HG02759 (cell line): ENCODE results near the gene BCAN.

Experiments used
- ATAC-seq: cut with Tn5 transposase; IDR thresholded peaks from one replicate; pipeline ENCODE4 v1.9.1; 2021; ENCODE audit warnings: mild to moderate bottlenecking, moderate library complexity; ENCODE audit not compliant: unreplicated experiment

BCAN gene

GRCh38 chr1:156694690-156694962 lies 52.7 kb downstream of the BCAN start:
- no peak for ATAC-seq

GRCh38 chr1:156696755-156697154 lies 54.8 kb downstream of the BCAN start:
- no peak for ATAC-seq

DNA sequence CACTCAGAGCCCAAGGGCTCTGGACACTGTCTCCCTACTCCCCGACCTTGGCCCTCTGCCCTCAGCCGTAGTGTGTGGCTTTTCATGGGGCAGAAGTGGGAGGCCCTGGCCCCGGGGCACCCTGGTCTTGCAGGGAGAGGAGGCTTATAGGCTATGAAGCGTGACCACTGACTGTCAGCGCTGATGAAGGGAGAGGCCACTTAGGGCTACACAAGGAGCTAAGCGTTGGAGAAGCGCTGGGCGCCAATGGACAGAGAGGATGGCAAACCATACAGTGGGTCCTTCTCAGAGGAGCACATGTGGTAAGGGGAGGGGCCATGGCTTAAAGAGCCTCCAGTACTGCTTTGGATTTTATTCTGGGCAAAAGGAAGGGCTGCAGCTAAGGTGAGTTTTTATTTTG lies 55.6 kb downstream of the BCAN start:
- no peak for ATAC-seq

DNA sequence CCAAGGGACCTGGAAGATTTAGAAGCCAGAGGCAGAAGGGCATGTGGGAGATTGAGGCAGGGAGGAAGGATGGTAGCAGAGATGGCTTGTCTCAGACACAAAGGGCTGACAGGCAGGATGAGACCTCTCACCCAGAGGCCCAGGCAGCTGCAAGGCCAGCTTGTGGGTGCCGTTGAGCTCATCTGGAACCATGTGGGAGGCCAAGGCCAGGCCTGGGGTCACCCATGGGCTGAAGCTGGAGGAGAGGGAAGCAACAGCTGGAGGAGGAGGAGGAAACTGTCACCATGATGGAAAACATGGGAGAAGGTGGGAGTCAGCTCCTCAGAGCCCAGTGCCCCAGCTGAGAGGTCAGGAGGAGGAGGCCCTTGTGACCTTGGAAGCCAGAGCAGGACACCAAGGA lies 57.1 kb downstream of the BCAN start:
- ATAC-seq: no peak

- no peak for ATAC-seq
Measured at GRCh38 chr1:156700736-156701531, 59.0 kb downstream of the BCAN start.

GRCh38 chr1:156703336-156703735 lies 61.4 kb downstream of the BCAN start:
- no peak for ATAC-seq

DNA sequence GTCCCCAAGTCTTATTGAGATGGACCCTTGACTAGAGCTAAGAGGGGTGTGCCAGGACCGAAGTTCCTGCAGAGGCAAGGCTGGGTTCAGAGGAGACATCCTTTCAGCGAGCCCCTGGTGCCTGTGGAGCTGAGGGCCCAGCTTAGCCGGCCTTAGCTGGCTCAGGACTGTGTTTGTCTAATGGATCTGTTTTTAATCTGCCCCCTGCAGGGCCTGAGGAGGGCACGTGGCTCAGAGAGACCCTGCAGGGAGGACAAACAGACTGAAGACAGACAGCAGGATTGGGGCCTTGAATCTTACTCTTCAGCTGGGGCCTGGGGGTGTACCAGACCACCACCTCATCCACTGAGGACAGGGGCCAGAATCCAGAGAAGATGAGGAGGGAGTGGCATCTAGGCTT lies 61.8 kb downstream of the BCAN start:
- no peak for ATAC-seq

DNA sequence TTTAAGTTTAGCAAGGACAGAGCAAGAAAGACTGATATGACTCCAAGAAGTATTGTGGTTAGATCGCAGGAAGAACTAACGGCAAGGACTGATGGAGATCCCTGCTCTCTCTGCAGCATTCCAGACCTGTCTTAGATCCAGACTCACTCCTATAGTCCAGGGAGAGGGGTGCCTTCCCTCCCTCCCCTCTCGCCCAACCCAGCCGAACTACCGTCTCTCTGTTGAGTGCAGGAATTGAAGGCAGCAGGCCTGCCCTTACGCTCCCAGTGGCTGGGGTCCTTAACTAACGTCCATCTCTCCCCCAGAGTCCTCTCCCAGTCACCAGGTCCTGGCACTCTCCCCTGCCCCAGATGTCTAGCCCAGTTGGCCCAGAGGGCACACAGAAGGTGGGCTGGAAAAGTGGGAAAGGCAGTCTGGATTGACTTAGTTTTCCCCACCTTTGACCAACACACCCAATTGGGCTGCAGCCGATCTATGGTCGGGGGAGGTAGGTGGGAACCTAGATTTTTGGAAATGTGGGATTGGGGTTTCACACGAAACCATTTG lies 62.3 kb downstream of the BCAN start:
- ATAC-seq: no peak

DNA sequence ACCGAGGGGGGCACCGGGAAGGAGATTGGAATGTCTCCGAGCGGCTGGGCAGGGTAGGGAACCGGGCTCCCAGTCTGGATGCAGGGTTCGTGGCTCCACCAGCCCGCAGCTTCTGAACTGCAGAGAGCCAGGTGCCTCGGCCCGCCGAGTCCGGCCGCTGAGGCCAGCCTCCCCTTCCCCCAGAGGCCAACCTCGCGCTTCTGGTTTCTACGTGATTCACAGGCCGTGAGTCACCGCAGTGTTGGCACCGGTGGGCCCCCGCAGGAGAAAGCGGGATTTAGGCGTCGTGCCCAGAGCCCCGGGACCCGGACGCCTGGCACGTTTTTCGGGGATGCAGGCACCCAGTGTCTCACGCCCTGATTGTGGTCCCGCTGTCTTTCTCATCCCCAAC lies 63.0 kb downstream of the BCAN start:
- ATAC-seq: no peak

GRCh38 chr1:156705321-156705917 lies 63.5 kb downstream of the BCAN start, which contains the start of gene CRABP2:
CRABP2 (minus strand) TSS chr1:156705583; CDS start chr1:156705446, 137 bp downstream.
- peak; percentile 6 for ATAC-seq

- peak; percentile 40 for ATAC-seq
Measured at GRCh38 chr1:156705918-156706656, 64.2 kb downstream of the BCAN start.

DNA sequence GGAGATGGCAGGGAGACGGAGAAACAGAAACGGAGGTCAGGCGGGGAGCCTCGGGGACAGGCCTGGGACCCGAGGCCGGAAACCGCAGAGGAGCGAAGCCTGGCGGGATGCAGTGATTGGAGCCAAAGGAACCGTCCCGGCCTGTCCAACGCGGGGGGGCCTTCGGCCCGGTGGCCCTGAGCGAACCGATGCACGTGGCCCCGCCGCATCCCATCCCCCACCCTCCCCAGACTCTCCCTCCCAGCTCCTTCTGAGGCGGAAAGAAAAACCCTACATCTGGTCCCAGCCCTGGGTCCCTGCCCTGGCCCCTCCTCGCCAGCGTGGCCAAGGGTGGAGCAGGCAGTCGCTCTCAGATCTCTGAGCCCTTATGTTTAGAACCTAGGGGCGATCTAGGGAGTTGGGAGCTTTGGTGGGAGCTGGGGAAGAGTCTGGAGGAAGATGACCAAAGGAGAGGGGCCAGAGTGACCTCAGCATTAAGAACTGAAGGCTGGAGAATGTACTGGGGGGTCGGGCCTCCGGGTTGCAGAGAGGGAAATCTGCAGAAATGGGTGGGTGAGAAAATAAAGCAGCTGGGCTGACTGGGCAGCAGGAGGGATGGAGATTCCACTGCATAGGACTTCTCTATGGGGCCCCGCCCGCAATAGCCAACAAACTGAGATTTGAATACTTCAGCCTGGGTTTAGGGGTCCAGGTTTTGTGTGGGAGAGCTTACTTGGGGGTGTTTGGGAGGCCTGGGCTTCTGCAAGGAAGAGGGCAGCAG lies 64.9 kb downstream of the BCAN start:
- ATAC-seq: no peak

DNA sequence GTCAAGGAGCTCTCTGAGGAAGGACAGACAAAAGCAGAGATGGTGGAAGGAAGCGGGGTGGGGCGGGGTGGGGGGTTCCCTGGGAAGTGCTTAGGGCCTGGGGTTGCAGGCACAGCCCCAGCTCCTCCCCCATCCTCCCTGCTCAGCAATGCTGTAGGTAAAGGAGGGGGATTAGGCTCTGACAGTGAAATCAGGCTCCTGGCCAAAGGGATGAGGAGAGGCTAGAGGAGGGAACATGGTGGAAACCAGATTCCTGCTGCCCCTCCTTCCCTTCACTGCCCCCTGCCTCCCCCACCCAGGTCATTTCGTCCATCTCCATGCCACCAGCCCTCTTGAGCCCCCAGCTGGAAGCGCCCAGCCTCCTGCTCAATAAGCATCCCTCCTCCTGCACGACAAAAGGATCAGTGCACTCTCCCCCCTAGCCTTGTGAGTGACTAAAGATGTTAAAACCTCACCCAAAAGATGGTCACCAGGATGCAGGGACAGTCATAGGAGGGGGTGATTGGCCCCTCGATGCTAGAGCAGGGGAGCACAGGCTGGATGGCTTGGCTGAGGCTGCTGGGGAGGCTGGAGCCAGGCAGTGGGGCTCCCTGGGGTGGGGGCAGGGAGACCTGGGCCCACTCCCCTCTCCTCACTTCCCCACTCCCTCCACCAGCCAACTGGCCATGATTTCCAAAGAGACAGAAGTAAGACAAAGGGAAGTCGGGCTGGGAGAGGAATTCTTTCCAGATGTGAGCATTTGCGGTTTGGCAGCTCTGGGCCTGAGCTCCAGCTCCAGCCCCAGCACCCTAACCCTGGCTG lies 65.7 kb downstream of the BCAN start:
- no peak for ATAC-seq

DNA sequence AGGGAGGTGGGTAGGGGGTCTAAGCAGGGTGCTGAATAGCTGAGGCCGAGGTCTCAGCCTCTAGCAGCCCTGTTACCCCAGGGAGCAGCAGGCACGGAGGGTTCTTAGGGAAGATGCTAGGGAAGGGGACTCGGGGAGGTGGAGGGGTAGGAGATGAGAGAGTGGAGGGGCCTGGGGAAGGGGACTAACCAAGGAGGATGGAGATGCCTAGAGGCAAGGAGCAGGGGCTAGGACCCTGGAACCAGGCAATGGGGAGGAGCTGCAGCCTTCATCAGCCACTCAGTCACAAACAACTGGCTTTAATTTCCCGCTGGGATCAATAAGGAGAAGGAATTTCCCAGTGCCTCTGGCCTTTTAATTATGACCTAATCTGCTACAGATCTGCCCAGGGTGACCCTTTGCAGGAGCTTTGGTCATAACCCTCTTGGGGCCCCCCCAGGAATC lies 66.3 kb downstream of the BCAN start:
- ATAC-seq: no peak

GRCh38 chr1:156709031-156709430 lies 67.1 kb downstream of the BCAN start:
- ATAC-seq: no peak
